ENCODE data around the gene SDS.
"Not testable (repeated sequence)": the region's sequence is repeated elsewhere in the genome, so short reads cannot be mapped to it uniquely, and the experiment has no call there.

The SDS gene

DNA sequence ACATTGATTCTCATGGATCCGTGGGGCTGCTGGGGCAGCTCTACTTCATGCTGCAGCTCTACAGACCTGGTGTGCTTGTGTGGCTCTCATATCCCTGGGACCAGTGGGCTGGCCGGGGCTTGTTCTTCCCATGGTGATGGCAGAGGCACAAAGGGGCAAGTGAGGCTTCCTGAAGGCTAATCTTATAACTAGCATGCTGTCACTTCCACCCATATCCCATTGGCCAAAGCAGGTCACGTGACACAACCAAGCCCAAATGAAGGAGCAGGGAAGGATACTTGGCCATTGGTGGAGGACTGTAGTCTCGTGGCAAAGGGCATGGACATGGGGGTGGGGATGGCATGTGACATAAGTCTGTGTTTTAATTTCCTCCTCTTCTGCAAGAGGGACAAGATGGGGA lies 35.4 kb downstream of the SDS start:
- no peaks in the 10 kb centered on the region for H3K9me3 ChIP-seq (ENCODE audit: control insufficient read depth in 2 of 2, low read length in 2 of 2)
- no peaks in the 10 kb centered on the region for H3K4me1 ChIP-seq (ENCODE audit: control insufficient read depth in 2 of 2, insufficient read depth in 2 of 2, low read length in 2 of 2)
- H3K27ac ChIP-seq (ENCODE audit: low read depth in 2 of 2, low read length in 2 of 2): no peak overlapping the region
- no peak overlapping the region for H3K9ac ChIP-seq (ENCODE audit: low read depth in 1 of 2, low read length in 2 of 2)
- peaks cover 0 to 5% of the 10 kb centered on the region in 2 donors for H3K36me3 ChIP-seq (ENCODE audit: control insufficient read depth in 2 of 2, insufficient read depth in 2 of 2, low read length in 2 of 2)
- H3K27me3 ChIP-seq (ENCODE audit: control insufficient read depth in 2 of 2, insufficient read depth in 2 of 2, low read length in 2 of 2): no peaks in the 10 kb centered on the region
- no peak overlapping the region for H3K4me3 ChIP-seq (ENCODE audit: low read length in 2 of 2)

- Histone ChIP-seq H3K9me3 (ENCODE audit: control insufficient read depth in 2 of 2, low read length in 2 of 2) (no peaks in the 10 kb centered on the region), H3K27ac (ENCODE audit: low read depth in 2 of 2, low read length in 2 of 2) (no peak overlapping the region), H3K27me3 (ENCODE audit: control insufficient read depth in 2 of 2, insufficient read depth in 2 of 2, low read length in 2 of 2) (no peaks in the 10 kb centered on the region), H3K9ac (ENCODE audit: low read depth in 1 of 2, low read length in 2 of 2) (no peak overlapping the region), H3K4me1 (ENCODE audit: control insufficient read depth in 2 of 2, insufficient read depth in 2 of 2, low read length in 2 of 2) (no peaks in the 10 kb centered on the region), H3K36me3 (ENCODE audit: control insufficient read depth in 2 of 2, insufficient read depth in 2 of 2, low read length in 2 of 2) (peaks cover 0 to 5% of the 10 kb centered on the region in 2 donors), H3K4me3 (ENCODE audit: low read length in 2 of 2) (no peak overlapping the region)
Measured at GRCh38 chr12:113366827-113367226, 36.9 kb downstream of the SDS start.

DNA sequence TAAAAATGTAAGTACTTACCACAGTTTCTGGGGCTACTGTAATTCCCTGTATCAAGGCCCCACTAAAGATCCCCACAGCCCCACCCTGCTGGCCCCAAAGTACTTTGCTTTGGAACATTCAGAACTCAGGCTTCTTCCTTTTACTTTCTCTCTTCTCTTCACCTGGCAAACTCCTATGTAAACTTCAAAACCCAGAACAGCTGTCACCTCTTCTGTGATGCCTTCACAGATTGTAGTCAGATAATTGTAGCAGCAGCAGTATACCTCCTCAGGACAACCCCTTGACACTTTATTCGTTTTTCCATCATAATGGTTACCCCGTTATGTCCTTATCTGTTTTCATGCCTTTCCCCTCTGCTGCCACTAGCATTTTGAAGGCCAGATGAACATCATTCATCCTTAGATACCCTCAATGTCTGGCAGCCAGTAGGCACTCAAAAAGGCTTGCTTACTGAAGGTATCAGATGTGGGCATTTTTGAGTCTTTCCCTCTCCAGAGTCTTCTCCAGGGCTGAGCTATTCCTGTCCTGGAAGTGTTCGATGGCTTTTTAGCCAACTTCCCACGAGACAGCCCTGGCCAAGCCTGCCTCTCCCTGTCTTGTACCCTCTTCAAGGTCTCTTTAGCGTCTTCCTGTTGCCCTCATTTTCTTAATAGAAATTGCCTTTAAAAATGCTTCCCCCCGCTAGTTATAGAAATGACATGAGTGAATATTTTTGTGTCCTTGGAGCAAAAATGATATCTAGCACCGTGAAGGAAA lies 37.9 kb downstream of the SDS start:
- no peak overlapping the region for H3K4me3 ChIP-seq (ENCODE audit: low read length in 2 of 2)
- no peak overlapping the region for H3K27ac ChIP-seq (ENCODE audit: low read depth in 2 of 2, low read length in 2 of 2)
- no peaks in the 10 kb centered on the region for H3K9me3 ChIP-seq (ENCODE audit: control insufficient read depth in 2 of 2, low read length in 2 of 2)
- H3K27me3 ChIP-seq (ENCODE audit: control insufficient read depth in 2 of 2, insufficient read depth in 2 of 2, low read length in 2 of 2): no peaks in the 10 kb centered on the region
- H3K36me3 ChIP-seq (ENCODE audit: control insufficient read depth in 2 of 2, insufficient read depth in 2 of 2, low read length in 2 of 2): peaks cover 0 to 1% of the 10 kb centered on the region in 2 donors
- H3K9ac ChIP-seq (ENCODE audit: low read depth in 1 of 2, low read length in 2 of 2): no peak overlapping the region
- H3K4me1 ChIP-seq (ENCODE audit: control insufficient read depth in 2 of 2, insufficient read depth in 2 of 2, low read length in 2 of 2): no peaks in the 10 kb centered on the region

- H3K9ac ChIP-seq (ENCODE audit: low read depth in 1 of 2, low read length in 2 of 2): no peak overlapping the region
- H3K4me1 ChIP-seq (ENCODE audit: control insufficient read depth in 2 of 2, insufficient read depth in 2 of 2, low read length in 2 of 2): peaks cover 0 to 4% of the 10 kb centered on the region in 2 donors
- no peak overlapping the region for H3K4me3 ChIP-seq (ENCODE audit: low read length in 2 of 2)
- no peaks in the 10 kb centered on the region for H3K9me3 ChIP-seq (ENCODE audit: control insufficient read depth in 2 of 2, low read length in 2 of 2)
- H3K27me3 ChIP-seq (ENCODE audit: control insufficient read depth in 2 of 2, insufficient read depth in 2 of 2, low read length in 2 of 2): no peaks in the 10 kb centered on the region
- H3K27ac ChIP-seq (ENCODE audit: low read depth in 2 of 2, low read length in 2 of 2): no peak overlapping the region
- no peaks in the 10 kb centered on the region for H3K36me3 ChIP-seq (ENCODE audit: control insufficient read depth in 2 of 2, insufficient read depth in 2 of 2, low read length in 2 of 2)
Measured at GRCh38 chr12:113364698-113365097, 39.0 kb downstream of the SDS start.

DNA sequence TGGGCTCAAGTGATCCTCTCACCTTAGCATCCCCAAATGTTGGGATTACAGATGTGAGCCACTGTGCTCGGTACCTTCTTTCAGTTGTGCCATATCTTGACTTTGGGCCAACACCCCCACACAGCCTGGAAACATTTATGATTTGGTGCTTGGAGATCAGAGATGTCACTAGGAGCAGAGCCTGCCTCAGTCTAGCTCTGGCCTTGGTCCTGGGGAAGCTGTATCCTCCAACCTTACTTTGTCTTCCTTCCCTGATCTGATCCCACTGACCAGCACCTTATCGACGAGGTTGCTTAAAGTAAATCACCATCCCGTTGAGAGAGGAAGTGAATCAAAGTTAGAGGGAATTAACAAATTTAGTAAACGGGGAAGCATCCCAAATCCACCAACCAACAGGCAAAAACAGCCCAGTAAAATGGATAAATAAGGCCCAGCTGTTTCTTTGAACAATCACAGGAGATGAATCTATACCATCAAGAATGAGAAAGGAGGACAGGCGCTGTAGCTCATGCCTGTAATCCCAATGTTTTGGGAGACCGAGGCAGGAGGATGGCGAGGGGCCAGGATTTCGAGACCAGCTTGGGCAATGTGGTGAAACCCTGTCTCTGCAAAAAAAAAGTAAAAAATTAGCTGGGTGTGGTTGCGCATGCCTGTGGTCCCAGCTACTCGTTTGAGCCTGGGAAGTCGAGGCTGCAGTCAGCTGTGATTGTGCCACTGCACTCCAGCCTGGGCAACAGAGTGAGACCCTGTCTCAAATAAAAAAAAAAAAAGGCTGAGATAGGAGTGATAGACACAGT lies 41.9 kb downstream of the SDS start:
- H3K4me3 ChIP-seq (ENCODE audit: low read length in 2 of 2): no peak overlapping the region
- no peaks in the 10 kb centered on the region for H3K27me3 ChIP-seq (ENCODE audit: control insufficient read depth in 2 of 2, insufficient read depth in 2 of 2, low read length in 2 of 2)
- peak overlapping the region in 1 of 2 donors; percentile 14 for H3K9ac ChIP-seq (ENCODE audit: low read depth in 1 of 2, low read length in 2 of 2)
- peaks cover 8 to 16% of the 10 kb centered on the region in 2 donors for H3K4me1 ChIP-seq (ENCODE audit: control insufficient read depth in 2 of 2, insufficient read depth in 2 of 2, low read length in 2 of 2)
- H3K9me3 ChIP-seq (ENCODE audit: control insufficient read depth in 2 of 2, low read length in 2 of 2): no peaks in the 10 kb centered on the region
- H3K36me3 ChIP-seq (ENCODE audit: control insufficient read depth in 2 of 2, insufficient read depth in 2 of 2, low read length in 2 of 2): no peaks in the 10 kb centered on the region
- no peak overlapping the region for H3K27ac ChIP-seq (ENCODE audit: low read depth in 2 of 2, low read length in 2 of 2)

DNA sequence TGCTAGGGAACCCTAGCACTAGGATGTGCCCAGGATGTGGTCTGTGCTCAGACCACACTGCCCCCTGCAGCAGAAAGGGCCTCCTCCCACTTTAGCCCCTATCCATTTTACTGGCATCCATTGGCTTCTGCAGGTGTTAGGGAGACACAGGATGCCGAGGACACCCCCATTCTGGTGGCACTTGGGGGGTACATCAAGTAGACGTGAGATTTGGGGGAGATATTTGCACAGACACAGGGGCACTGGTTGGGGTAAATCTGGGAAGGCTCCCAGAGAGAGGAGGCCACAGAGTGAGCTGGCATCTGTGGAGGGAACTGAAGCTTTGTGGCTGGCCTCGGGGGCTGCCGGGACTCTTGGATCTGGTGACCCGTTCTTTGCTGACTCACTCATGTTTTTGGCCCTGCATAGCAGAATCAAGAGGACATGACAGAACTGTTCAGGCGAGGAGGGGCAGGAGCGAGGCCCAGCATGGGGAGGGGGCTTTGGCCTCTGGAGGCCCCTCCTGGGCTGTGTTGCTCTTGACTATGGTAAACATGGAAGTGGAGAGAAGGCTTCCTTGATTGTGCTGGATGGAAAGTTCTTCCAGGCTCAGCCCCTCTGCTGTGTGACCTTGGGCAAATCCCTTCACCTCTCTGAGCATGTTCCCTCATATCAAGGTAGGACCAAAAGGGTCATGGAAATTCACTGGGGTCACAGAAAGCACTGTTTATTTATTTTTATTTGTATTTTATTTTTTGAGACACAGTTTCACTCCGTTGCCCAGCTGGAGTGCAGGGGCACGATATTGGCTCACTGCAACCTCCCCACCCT lies 43.5 kb downstream of the SDS start:
- H3K4me1 ChIP-seq (ENCODE audit: control insufficient read depth in 2 of 2, insufficient read depth in 2 of 2, low read length in 2 of 2): peaks cover 8 to 16% of the 10 kb centered on the region in 2 donors
- no peak overlapping the region for H3K4me3 ChIP-seq (ENCODE audit: low read length in 2 of 2)
- H3K9ac ChIP-seq (ENCODE audit: low read depth in 1 of 2, low read length in 2 of 2): no peak overlapping the region
- no peaks in the 10 kb centered on the region for H3K9me3 ChIP-seq (ENCODE audit: control insufficient read depth in 2 of 2, low read length in 2 of 2)
- H3K27me3 ChIP-seq (ENCODE audit: control insufficient read depth in 2 of 2, insufficient read depth in 2 of 2, low read length in 2 of 2): no peaks in the 10 kb centered on the region
- H3K36me3 ChIP-seq (ENCODE audit: control insufficient read depth in 2 of 2, insufficient read depth in 2 of 2, low read length in 2 of 2): no peaks in the 10 kb centered on the region
- no peak overlapping the region for H3K27ac ChIP-seq (ENCODE audit: low read depth in 2 of 2, low read length in 2 of 2)

- Histone ChIP-seq H3K4me1 (ENCODE audit: control insufficient read depth in 2 of 2, insufficient read depth in 2 of 2, low read length in 2 of 2) (peaks cover 8 to 16% of the 10 kb centered on the region in 2 donors), H3K9me3 (ENCODE audit: control insufficient read depth in 2 of 2, low read length in 2 of 2) (no peaks in the 10 kb centered on the region), H3K36me3 (ENCODE audit: control insufficient read depth in 2 of 2, insufficient read depth in 2 of 2, low read length in 2 of 2) (no peaks in the 10 kb centered on the region), H3K9ac (ENCODE audit: low read depth in 1 of 2, low read length in 2 of 2) (peak overlapping the region; percentile 68 to 88), H3K27me3 (ENCODE audit: control insufficient read depth in 2 of 2, insufficient read depth in 2 of 2, low read length in 2 of 2) (no peaks in the 10 kb centered on the region), H3K4me3 (ENCODE audit: low read length in 2 of 2) (peak overlapping the region; percentile 72 to 77), H3K27ac (ENCODE audit: low read depth in 2 of 2, low read length in 2 of 2) (peak overlapping the region; percentile 71 to 77)
Measured at GRCh38 chr12:113359133-113359938, 44.4 kb downstream of the SDS start.

DNA sequence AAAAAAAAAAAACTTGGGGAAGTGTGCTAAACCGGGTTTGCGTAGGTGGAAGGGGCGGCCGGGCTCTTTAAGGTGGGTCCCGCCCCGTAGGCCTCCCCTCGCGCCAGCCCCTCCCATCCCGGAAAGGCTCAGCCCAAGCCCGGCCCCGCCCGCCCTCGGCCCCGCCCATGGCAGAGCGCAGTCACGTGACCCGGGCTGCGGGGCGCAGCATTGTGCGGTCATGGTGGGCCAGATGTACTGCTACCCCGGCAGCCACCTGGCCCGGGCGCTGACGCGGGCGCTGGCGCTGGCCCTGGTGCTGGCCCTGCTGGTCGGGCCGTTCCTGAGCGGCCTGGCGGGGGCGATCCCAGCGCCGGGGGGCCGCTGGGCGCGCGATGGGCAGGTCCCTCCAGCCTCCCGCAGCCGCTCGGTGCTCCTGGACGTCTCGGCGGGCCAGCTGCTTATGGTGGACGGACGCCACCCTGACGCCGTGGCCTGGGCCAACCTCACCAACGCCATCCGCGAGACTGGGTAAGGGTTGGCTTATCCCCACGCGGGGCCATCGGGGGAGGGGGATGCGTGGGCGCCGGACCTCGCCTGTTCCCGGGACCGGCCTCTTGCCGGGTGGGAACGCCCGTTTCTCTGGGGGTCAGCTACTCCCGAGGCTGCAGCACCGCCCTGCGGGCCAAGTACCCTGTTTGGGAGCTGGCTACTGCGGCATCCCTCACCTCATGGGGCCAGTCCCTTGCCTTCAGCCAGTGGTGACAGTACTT lies 45.1 kb downstream of the SDS start, which contains the start of gene PLBD2:
PLBD2 (plus strand) TSS at position 207 of the 752 bp plus-strand sequence; CDS start at position 221, 14 bp downstream.
- Histone ChIP-seq H3K9ac (ENCODE audit: low read depth in 1 of 2, low read length in 2 of 2) (peak within 1 kb of the TSS; percentile 68 to 88), H3K27me3 (ENCODE audit: control insufficient read depth in 2 of 2, insufficient read depth in 2 of 2, low read length in 2 of 2) (no peaks in the 10 kb centered on the region), H3K27ac (ENCODE audit: low read depth in 2 of 2, low read length in 2 of 2) (peak within 1 kb of the TSS; percentile 71 to 77), H3K36me3 (ENCODE audit: control insufficient read depth in 2 of 2, insufficient read depth in 2 of 2, low read length in 2 of 2) (no peaks in the 10 kb centered on the region), H3K9me3 (ENCODE audit: control insufficient read depth in 2 of 2, low read length in 2 of 2) (no peaks in the 10 kb centered on the region), H3K4me1 (ENCODE audit: control insufficient read depth in 2 of 2, insufficient read depth in 2 of 2, low read length in 2 of 2) (peaks cover 8 to 16% of the 10 kb centered on the region in 2 donors), H3K4me3 (ENCODE audit: low read length in 2 of 2) (peak within 1 kb of the TSS; percentile 72 to 77)

GRCh38 chr12:113354192-113354591 lies 49.5 kb downstream of the SDS start:
- H3K9me3 ChIP-seq (ENCODE audit: control insufficient read depth in 2 of 2, low read length in 2 of 2); H3K9ac ChIP-seq (ENCODE audit: low read depth in 1 of 2, low read length in 2 of 2); H3K36me3 ChIP-seq (ENCODE audit: control insufficient read depth in 2 of 2, insufficient read depth in 2 of 2, low read length in 2 of 2); H3K27ac ChIP-seq (ENCODE audit: low read depth in 2 of 2, low read length in 2 of 2); H3K27me3 ChIP-seq (ENCODE audit: control insufficient read depth in 2 of 2, insufficient read depth in 2 of 2, low read length in 2 of 2); H3K4me1 ChIP-seq (ENCODE audit: control insufficient read depth in 2 of 2, insufficient read depth in 2 of 2, low read length in 2 of 2); H3K4me3 ChIP-seq (ENCODE audit: low read length in 2 of 2): not testable (repeated sequence)
